Adrenal gland (tissue), 19 donors: ENCODE measurements around the gene ZMAT5. TPM values are rescaled to one million over a fixed set of nuclear protein-coding genes. Genes with fewer than 3 reads are reported as not detected.

Source experiments
- DNase-seq, 7 donors: peaks; one replicate each; pipeline ENCODE4 v3.0.0-alpha.2; 2019 to 2020
- H3K27ac ChIP-seq, 5 donors: fragments of 200-600 bp; sonication (generic) in 4 of 5; 1 replicate in 3 of 5; 2 replicates in 2 of 5; pipeline versions ENCODE4 v1.5.1 to v1.8.0; 2016 to 2020; ENCODE audit warnings: mild to moderate bottlenecking in 1 of 5
- H3K27me3 ChIP-seq: fragments of 200-600 bp; 2 replicates; pipeline ENCODE4 v1.8.0; 2021
- H3K36me3 ChIP-seq, 2 donors: fragments of 200-600 bp; replicated peaks in 1 of 2; 1 replicate in 1 of 2; 2 replicates in 1 of 2; pipeline versions ENCODE4 v1.5.1 to v1.8.0; 2018 to 2022
- H3K4me1 ChIP-seq, 2 donors: fragments of 200-600 bp; replicated peaks in 1 of 2; 1 replicate in 1 of 2; 2 replicates in 1 of 2; pipeline versions ENCODE4 v1.5.1 to v1.8.0; 2018 to 2021
- H3K4me3 ChIP-seq, 4 donors: fragments of 200-600 bp; sonication (generic) in 3 of 4; one replicate each; pipeline ENCODE4 v1.5.1; 2016 to 2018
- H3K9me3 ChIP-seq, 3 donors: fragments of 200-600 bp; sonication (generic) in 1 of 3; replicated peaks in 1 of 3; 1 replicate in 2 of 3; 2 replicates in 1 of 3; pipeline versions ENCODE4 v1.5.1 to v1.8.0; 2016 to 2021
- POLR2A ChIP-seq, 2 donors: fragments of 450-650 bp; IDR thresholded peaks; one replicate each; pipeline ENCODE4 v1.6.1; 2017; ENCODE audit warnings: antibody characterized with exemption in 2 of 2, mild to moderate bottlenecking in 2 of 2, moderate library complexity in 1 of 2
- WGBS, 4 donors: extraction: QIAGEN DNeasy Blood & Tissue Kit in 2 of 4; methylation state at CpG; one replicate each; pipeline versions ENCODE4 v1.1.5 to v1.1.7; 2013 to 2017; 5-methylcytosine and 5-hydroxymethylcytosine counted together
- intact Hi-C, 2 donors: fragments of 100-400 bp; cut with DNase I; formaldehyde crosslinking; loops; one replicate each; pipeline versions ENCODE4 v1.14.1 to v1.15.0; 2022 to 2023
- long read RNA-seq, 10 donors: library from polyadenylated mRNA in 3 of 10; unstranded in 2 of 10; stranded (forward) in 1 of 10; transcript quantifications; one replicate each; pipeline ENCODE4 v2.0.0 and lab custom pipeline, GENCODE V29; 2021 to 2026
- polyA plus RNA-seq, 3 donors: library from polyadenylated mRNA; stranded (reverse); fragments of 200-250 nt in 2 of 3; fragments of 350-450 nt in 1 of 3; fragmentation: Illumina TruSeq in 1 of 3; extraction: RNeasy Lipid Tissue Mini Kit (QIAGEN cat#74804) in 1 of 3; gene quantifications; one replicate each; pipeline ENCODE4 v1.2.3, GENCODE V29; 2013 to 2014
- total RNA-seq, 9 donors: library from RNA; depleted of rRNA in 4 of 9; stranded (reverse); fragments of >200 nt in 4 of 9; fragments of 120-200 nt in 1 of 9; fragmentation: NEBNext Ultra II Directional in 1 of 9; extraction: Animal tissue kit (Norgen Biotek cat#: 25700) in 1 of 9; gene quantifications; one replicate each; pipeline versions ENCODE4 v1.1.0 to v1.2.4, GENCODE V29; 2013 to 2023
- TF ChIP-seq, protein P1 (sequence below), 6 experiments: fragments of 450-650 bp in 4 of 6; fragments of 200-600 bp in 2 of 6; sonication (generic) in 1 of 6; IDR thresholded peaks; 1 replicate in 5 of 6; 2 replicates in 1 of 6; pipeline versions ENCODE4 v1.5.1 to v1.8.0; 2016 to 2021; ENCODE audit warnings: antibody characterized with exemption in 6 of 6, mild to moderate bottlenecking in 2 of 6, moderate library complexity in 1 of 6
- donor health status: healthy with polysubstance abuse.
- donor health status: Bipolar disorder and iron deficiency.
- donor health status: DM: yes; HTN: yes; CAD: no.
- donor health status: DM: no; HTN: no; CAD: no.
- donor health status: DM: no; HTN: no; CAD: no.
- donor health status: DM: yes; HTN: yes; CAD: no.

ZMAT5 gene, protein sequence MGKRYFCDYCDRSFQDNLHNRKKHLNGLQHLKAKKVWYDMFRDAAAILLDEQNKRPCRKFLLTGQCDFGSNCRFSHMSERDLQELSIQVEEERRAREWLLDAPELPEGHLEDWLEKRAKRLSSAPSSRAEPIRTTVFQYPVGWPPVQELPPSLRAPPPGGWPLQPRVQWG
- total RNA-seq: 10 to 100 TPM; 16.3 to 52.1 (median 34.5) TPM
- 10 to 100 TPM; 13.1 to 97.8 (median 75.7) TPM for polyA plus RNA-seq
- long read RNA-seq, donor 1, transcript ZMAT5-201 (6 exons, 899 nt): major isoform, 5 of 15 reads
- long read RNA-seq, donor 1, partial matches to known transcripts: 0 of 15 reads
- long read RNA-seq, donor 1, other reads (novel, unspliced or antisense): 10 of 15 reads
- long read RNA-seq, donor 2, partial matches to known transcripts: 0 of 3 reads
- long read RNA-seq, donor 2, other reads (novel, unspliced or antisense): 0 of 3 reads
- long read RNA-seq, donor 3, partial matches to known transcripts: 716 of 806 reads
- long read RNA-seq, donor 3, other reads (novel, unspliced or antisense): 88 of 806 reads
- long read RNA-seq, donor 4, transcript ZMAT5-201 (6 exons, 899 nt): major isoform, 17 of 38 reads
- long read RNA-seq, donor 4, partial matches to known transcripts: 2 of 38 reads
- long read RNA-seq, donor 4, other reads (novel, unspliced or antisense): 19 of 38 reads
- long read RNA-seq, donor 5, transcript ZMAT5-201 (6 exons, 899 nt): major isoform, 20 of 45 reads
- long read RNA-seq, donor 5, partial matches to known transcripts: 1 of 45 reads
- long read RNA-seq, donor 5, other reads (novel, unspliced or antisense): 24 of 45 reads
- long read RNA-seq, donor 6, transcript ZMAT5-201 (6 exons, 899 nt): major isoform, 14 of 30 reads
- long read RNA-seq, donor 6, partial matches to known transcripts: 0 of 30 reads
- long read RNA-seq, donor 6, other reads (novel, unspliced or antisense): 16 of 30 reads
- long read RNA-seq, donor 7, partial matches to known transcripts: 0 of 461 reads
- long read RNA-seq, donor 7, other reads (novel, unspliced or antisense): 460 of 461 reads
- long read RNA-seq, donor 8, transcript ZMAT5-201 (6 exons, 899 nt): major isoform, 5 of 1,059 reads
- long read RNA-seq, donor 8, partial matches to known transcripts: 63 of 1,059 reads
- long read RNA-seq, donor 8, other reads (novel, unspliced or antisense): 991 of 1,059 reads
- long read RNA-seq, donor 9, partial matches to known transcripts: 876 of 985 reads
- long read RNA-seq, donor 9, other reads (novel, unspliced or antisense): 105 of 985 reads
- long read RNA-seq, donor 10, partial matches to known transcripts: 0 of 6 reads
- long read RNA-seq, donor 10, other reads (novel, unspliced or antisense): 5 of 6 reads

DNA sequence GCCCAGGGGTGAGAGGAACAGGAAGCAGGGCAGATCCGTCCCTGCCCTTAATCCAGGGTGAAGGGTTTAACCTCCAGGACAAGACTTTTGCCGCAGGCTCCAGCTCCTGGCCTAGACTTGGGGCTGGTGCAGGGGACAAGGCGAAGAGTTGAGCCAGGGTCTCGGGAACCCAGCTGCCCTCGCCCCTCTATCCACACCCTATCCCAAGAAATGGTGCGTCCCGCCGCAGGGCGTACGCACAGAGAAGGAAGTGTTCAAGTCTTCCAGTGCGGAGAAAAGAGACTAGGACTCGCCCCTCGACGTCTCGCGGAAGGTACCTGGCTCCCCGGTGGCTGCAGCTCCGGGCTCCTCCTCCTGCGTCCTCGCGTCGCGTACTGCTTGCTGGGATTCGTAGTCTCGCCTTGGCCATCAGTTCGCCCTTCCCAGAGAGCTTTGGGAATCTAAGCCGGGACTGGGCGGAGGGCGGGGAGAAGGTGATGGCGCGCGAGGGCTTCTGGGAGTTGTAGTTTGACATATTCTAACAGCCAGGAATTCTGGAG, at the start of gene ZMAT5:
Gene ZMAT5 (minus strand): TSS at position 376 of the 539 bp plus-strand sequence. CDS start 18,463 bp downstream, outside the sequence.
- intact Hi-C loops: no loop called here
- Histone ChIP-seq H3K4me3 (peak within 1 kb of the TSS; percentile 36 to 93 (median 86)), H3K36me3 (peaks cover 0 to 22% of the 10 kb centered on the region in 2 donors), H3K4me1 (peaks cover 18 to 22% of the 10 kb centered on the region in 2 donors), H3K9me3 (no peaks in the 10 kb centered on the region), H3K27me3 (no peaks in the 10 kb centered on the region), H3K27ac (peak within 1 kb of the TSS; percentile 65 to 93 (median 78))
- peak; percentile 93 to 98 (median 97) for DNase-seq
- WGBS, 4 donors: 0% methylated on average over 16 to 32 of the region's 32 CpGs
- peak; percentile 51 to 91 for TF ChIP-seq POLR2A (IDR thresholded peaks at IDR 0.05)
- TF ChIP-seq, protein P1, sequence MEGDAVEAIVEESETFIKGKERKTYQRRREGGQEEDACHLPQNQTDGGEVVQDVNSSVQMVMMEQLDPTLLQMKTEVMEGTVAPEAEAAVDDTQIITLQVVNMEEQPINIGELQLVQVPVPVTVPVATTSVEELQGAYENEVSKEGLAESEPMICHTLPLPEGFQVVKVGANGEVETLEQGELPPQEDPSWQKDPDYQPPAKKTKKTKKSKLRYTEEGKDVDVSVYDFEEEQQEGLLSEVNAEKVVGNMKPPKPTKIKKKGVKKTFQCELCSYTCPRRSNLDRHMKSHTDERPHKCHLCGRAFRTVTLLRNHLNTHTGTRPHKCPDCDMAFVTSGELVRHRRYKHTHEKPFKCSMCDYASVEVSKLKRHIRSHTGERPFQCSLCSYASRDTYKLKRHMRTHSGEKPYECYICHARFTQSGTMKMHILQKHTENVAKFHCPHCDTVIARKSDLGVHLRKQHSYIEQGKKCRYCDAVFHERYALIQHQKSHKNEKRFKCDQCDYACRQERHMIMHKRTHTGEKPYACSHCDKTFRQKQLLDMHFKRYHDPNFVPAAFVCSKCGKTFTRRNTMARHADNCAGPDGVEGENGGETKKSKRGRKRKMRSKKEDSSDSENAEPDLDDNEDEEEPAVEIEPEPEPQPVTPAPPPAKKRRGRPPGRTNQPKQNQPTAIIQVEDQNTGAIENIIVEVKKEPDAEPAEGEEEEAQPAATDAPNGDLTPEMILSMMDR (IDR thresholded peaks at IDR 0.05): peak in 1 of 6 experiments; percentile 5

DNA sequence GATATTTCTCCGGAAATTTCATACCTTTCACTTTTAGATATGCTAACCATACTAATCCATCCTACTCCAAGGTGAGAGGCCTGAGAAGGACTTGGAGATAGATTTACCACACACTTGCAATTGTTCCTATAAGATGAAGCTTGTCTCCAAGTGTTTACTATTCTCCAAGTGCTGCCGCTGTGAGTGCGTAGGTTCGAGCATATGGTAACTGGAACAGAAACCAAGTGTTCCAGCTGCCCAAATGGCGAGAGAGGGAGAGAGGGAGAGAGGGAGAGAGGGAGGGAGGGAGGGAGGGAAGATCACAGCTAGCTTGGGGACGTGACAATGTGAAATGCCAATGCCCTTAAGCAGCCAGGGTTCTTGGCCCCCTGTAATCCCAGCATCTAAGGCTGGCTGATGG, 49.7 kb upstream of the ZMAT5 start:
- WGBS, 4 donors: 84 to 86% (median 86%) methylated on average over 6 of the region's 6 CpGs
- Histone ChIP-seq H3K4me3 (no peak overlapping the region), H3K27ac (no peak overlapping the region), H3K4me1 (peaks cover 0 to 8% of the 10 kb centered on the region in 2 donors), H3K27me3 (no peaks in the 10 kb centered on the region), H3K36me3 (peaks cover 0 to 46% of the 10 kb centered on the region in 2 donors), H3K9me3 (no peaks in the 10 kb centered on the region)
- no peak for TF ChIP-seq POLR2A (IDR thresholded peaks at IDR 0.05)
- TF ChIP-seq, protein P1 (IDR thresholded peaks at IDR 0.05): no peak
- intact Hi-C loops: no loop called here
- DNase-seq: no peak

DNA sequence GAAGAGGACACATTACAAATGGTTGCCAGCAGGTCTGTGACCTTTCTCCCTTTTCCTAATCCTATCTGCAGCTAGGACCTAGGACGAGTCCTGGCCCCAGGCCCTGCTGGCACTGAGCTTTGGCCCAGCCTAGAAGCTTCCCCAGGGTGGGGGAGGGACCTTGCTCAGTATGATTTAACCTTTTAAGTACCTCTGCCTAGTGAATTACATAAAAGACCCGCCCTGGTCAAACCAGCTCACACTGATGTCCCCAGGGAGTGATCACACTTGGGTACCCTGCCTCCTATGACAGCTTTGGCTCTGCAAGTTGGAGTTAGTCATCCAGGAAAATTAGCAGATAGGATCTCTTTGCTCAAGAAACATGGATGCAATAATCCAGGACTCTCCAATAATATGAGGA, 49.3 kb upstream of the ZMAT5 start:
- no peaks in the 10 kb centered on the region for H3K9me3 ChIP-seq
- 37 to 50% (median 48%) methylated on average over 2 of the region's 2 CpGs for WGBS, 4 donors
- H3K4me3 ChIP-seq: no peak overlapping the region
- peak in 6 of 7 donors; percentile 34 to 74 (median 60) for DNase-seq
- peaks cover 0 to 4% of the 10 kb centered on the region in 2 donors for H3K4me1 ChIP-seq
- peaks cover 0 to 50% of the 10 kb centered on the region in 2 donors for H3K36me3 ChIP-seq
- intact Hi-C loops: no loop called here
- TF ChIP-seq, protein P1 (IDR thresholded peaks at IDR 0.05): no peak
- no peak for TF ChIP-seq POLR2A (IDR thresholded peaks at IDR 0.05)
- H3K27ac ChIP-seq: no peak overlapping the region
- no peaks in the 10 kb centered on the region for H3K27me3 ChIP-seq
